Uterus (tissue), 4 donors: Measurements from ENCODE around the gene QSOX1. TPM values are rescaled to one million over a fixed set of nuclear protein-coding genes. Genes with fewer than 3 reads are reported as not detected.

ENCODE experiments used
- DNase-seq, 2 donors: peaks; one replicate each; pipeline ENCODE4 v3.0.0-alpha.2; 2019 to 2020
- H3K27ac ChIP-seq, 2 donors: fragments of 200-600 bp; sonication (generic); 1 replicate in 1 of 2; 2 replicates in 1 of 2; pipeline ENCODE4 v1.5.1; 2016 to 2018
- H3K27me3 ChIP-seq, 2 donors: fragments of 200-600 bp; sonication (generic); one replicate each; pipeline ENCODE4 v1.5.1; 2018 to 2019; ENCODE audit warnings: control low read depth in 1 of 2
- H3K36me3 ChIP-seq, 2 donors: fragments of 200-600 bp; sonication (generic); one replicate each; pipeline ENCODE4 v1.5.1; 2019; ENCODE audit warnings: control low read depth in 1 of 2
- H3K4me1 ChIP-seq, 2 donors: fragments of 200-600 bp; sonication (generic); one replicate each; pipeline ENCODE4 v1.5.1; 2018 to 2019; ENCODE audit warnings: control low read depth in 1 of 2
- H3K4me3 ChIP-seq, 2 donors: fragments of 200-600 bp; sonication (generic); 1 replicate in 1 of 2; 2 replicates in 1 of 2; pipeline ENCODE4 v1.5.1; 2018 to 2019; ENCODE audit warnings: mild to moderate bottlenecking in 1 of 2
- H3K9me3 ChIP-seq, 2 donors: fragments of 200-600 bp; sonication (generic); one replicate each; pipeline ENCODE4 v1.5.1; 2019; ENCODE audit warnings: control low read depth in 1 of 2
- POLR2A ChIP-seq, 2 donors: fragments of 450-650 bp; IDR thresholded peaks; one replicate each; pipeline ENCODE4 v1.6.1; 2016; ENCODE audit warnings: antibody characterized with exemption in 2 of 2, mild to moderate bottlenecking in 1 of 2, moderate library complexity in 1 of 2
- intact Hi-C: fragments of 100-400 bp; cut with DNase I; formaldehyde crosslinking; loops from one replicate; pipeline ENCODE4 v1.15.1; 2023; ENCODE audit warnings: low total_unique reads
- total RNA-seq, 4 donors: library from RNA; depleted of rRNA in 3 of 4; stranded (reverse); fragments of >200 nt in 3 of 4; gene quantifications; one replicate each; pipeline versions ENCODE4 v1.1.0 to v1.2.4, GENCODE V29; 2014 to 2023
- TF ChIP-seq, protein P1 (sequence below), 4 experiments: fragments of 200-600 bp in 2 of 4; fragments of 450-650 bp in 2 of 4; sonication (generic) in 2 of 4; IDR thresholded peaks; one replicate each; pipeline ENCODE4 v1.5.1; 2016 to 2019; ENCODE audit warnings: antibody characterized with exemption in 4 of 4, mild to moderate bottlenecking in 2 of 4, moderate library complexity in 1 of 4
- donor health status: DM: yes; HTN: yes; CAD: no.

QSOX1 gene
- total RNA-seq, 4 donors from 2014 or later, result 18.2 to 96.8 (median 57.7) TPM

DNA sequence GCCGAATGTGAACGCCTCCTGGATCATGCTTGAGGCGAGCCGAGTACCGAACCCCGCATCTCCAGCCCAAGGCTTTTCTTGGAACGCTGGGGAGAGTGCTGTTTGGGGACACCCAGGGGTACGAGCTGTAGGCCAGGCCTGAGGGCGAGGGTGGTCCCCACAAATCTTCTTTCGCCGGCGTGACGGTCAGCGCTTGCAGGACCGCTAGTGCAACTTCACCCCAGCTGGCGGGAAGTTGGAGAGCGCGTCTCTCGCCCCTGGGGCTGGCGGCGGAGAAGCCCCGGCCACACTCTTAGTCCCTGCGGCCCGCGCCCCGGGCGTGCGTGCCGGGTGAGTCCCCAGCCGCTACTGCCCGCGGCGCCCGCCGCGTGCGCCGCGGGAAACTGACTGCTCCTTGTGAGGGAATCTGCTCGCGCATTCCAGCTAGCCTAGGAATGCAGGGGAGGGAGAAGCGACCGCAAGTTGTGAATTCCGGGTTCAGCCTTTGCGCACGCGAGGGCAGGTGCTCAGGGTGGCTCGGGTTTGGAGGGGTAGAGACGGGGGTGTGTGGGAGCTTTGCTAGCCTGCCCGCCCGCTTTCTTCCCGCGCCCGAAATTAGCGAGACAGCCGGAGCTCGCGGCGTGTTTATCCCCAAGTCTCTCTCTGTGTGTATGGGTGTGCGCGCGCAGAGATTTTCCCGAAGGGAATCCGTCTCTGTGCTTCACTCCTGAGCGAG lies 76.3 kb downstream of the QSOX1 start:
- no peaks in the 10 kb centered on the region for H3K36me3 ChIP-seq
- H3K4me3 ChIP-seq, result peak overlapping the region; percentile 7 to 44
- H3K4me1 ChIP-seq, result peaks cover 0 to 31% of the 10 kb centered on the region in 2 donors
- intact Hi-C loops, result no loop called here
- H3K27ac ChIP-seq, result no peak overlapping the region
- TF ChIP-seq, protein P1, sequence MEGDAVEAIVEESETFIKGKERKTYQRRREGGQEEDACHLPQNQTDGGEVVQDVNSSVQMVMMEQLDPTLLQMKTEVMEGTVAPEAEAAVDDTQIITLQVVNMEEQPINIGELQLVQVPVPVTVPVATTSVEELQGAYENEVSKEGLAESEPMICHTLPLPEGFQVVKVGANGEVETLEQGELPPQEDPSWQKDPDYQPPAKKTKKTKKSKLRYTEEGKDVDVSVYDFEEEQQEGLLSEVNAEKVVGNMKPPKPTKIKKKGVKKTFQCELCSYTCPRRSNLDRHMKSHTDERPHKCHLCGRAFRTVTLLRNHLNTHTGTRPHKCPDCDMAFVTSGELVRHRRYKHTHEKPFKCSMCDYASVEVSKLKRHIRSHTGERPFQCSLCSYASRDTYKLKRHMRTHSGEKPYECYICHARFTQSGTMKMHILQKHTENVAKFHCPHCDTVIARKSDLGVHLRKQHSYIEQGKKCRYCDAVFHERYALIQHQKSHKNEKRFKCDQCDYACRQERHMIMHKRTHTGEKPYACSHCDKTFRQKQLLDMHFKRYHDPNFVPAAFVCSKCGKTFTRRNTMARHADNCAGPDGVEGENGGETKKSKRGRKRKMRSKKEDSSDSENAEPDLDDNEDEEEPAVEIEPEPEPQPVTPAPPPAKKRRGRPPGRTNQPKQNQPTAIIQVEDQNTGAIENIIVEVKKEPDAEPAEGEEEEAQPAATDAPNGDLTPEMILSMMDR (IDR thresholded peaks at IDR 0.05), result no peak
- TF ChIP-seq POLR2A (IDR thresholded peaks at IDR 0.05), result no peak
- no peaks in the 10 kb centered on the region for H3K9me3 ChIP-seq
- H3K27me3 ChIP-seq, result peaks cover 48 to 75% of the 10 kb centered on the region in 2 donors
- no peak for DNase-seq

DNA sequence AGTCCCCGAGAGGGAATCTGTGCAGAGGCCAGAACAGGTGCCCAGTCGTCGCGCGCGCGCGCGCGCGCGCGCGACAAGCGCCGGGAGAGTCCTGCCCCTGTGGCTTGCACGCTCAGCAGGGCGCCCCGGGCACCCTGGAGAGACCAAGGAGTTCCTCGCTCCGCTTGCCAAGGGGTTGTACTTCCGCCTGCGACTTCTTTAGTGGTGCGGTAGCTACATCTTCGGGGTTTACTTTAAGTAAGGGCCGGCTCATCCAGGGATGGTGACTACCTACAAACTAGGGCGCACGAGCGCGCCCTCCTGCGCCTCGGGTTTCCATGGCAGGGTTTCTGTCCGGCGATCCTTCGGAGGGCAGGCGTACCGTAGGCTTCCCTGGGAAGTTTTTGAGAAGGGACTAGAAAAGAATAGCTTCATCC lies 76.8 kb downstream of the QSOX1 start:
- H3K27ac ChIP-seq, result no peak overlapping the region
- H3K36me3 ChIP-seq, result no peaks in the 10 kb centered on the region
- H3K4me1 ChIP-seq, result peaks cover 0 to 31% of the 10 kb centered on the region in 2 donors
- peaks cover 53 to 81% of the 10 kb centered on the region in 2 donors for H3K27me3 ChIP-seq
- no peak for TF ChIP-seq POLR2A (IDR thresholded peaks at IDR 0.05)
- TF ChIP-seq, protein P1 (IDR thresholded peaks at IDR 0.05), result no peak
- peak overlapping the region; percentile 7 to 44 for H3K4me3 ChIP-seq
- intact Hi-C loops, result no loop called here
- H3K9me3 ChIP-seq, result no peaks in the 10 kb centered on the region
- no peak for DNase-seq

DNA sequence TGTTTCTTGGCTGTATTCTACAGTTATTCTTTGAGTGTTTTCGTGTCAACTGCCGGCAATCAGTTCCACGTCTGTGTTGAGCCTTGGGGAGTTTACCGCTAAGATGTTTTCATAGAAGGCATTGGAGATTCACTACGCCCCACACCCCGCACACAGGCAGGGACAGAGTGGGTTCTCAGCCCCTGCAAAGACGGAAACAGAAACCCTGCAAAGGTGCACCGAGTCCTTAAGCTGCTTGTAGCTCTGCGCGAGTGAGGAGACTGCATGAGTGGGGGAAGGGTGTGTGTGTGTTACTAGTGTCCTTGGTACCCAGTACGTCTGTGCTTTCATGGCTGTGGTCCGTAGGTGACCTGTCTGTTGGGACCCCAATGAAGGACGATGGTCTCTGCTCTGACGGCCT lies 77.3 kb downstream of the QSOX1 start:
- H3K4me3 ChIP-seq, result no peak overlapping the region
- H3K4me1 ChIP-seq, result peaks cover 0 to 31% of the 10 kb centered on the region in 2 donors
- peaks cover 58 to 82% of the 10 kb centered on the region in 2 donors for H3K27me3 ChIP-seq
- intact Hi-C loops, result no loop called here
- H3K36me3 ChIP-seq, result no peaks in the 10 kb centered on the region
- DNase-seq, result no peak
- TF ChIP-seq, protein P1 (IDR thresholded peaks at IDR 0.05), result no peak
- no peak for TF ChIP-seq POLR2A (IDR thresholded peaks at IDR 0.05)
- no peak overlapping the region for H3K27ac ChIP-seq
- H3K9me3 ChIP-seq, result no peaks in the 10 kb centered on the region

DNA sequence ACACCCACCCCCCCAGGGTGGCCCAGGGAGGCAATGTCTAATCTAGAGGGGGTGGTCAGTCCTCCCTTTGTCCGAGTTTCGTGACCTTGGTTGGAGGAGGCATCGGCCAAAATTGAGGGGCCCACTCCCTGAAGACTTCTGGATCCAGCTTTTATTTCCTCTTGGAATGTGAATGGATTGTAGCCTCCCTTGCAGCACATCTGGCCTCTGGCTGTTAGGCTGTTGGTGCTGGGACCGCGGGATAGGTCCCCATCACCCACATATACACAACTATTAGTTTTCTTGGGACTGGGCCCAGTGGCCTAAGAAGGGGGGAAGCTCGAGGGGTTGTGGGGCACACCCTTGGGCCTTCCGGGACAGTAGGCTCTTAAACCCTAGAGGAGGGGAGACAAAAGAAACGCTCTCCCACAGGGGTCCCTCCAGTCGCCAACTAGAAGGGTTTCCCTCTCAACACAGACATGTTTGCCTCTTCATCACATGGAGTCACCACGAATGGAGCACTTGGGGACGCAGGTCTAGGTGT lies 77.9 kb downstream of the QSOX1 start:
- no peak for DNase-seq
- Histone ChIP-seq H3K4me1 (peaks cover 0 to 31% of the 10 kb centered on the region in 2 donors), H3K4me3 (no peak overlapping the region)

More for the DNA sequence above, 77.9 kb downstream of the QSOX1 start:
- H3K36me3 ChIP-seq, result no peaks in the 10 kb centered on the region
- intact Hi-C loops, result no loop called here
- no peak overlapping the region for H3K27ac ChIP-seq
- peaks cover 61 to 82% of the 10 kb centered on the region in 2 donors for H3K27me3 ChIP-seq
- TF ChIP-seq, protein P1 (IDR thresholded peaks at IDR 0.05), result no peak
- no peak for TF ChIP-seq POLR2A (IDR thresholded peaks at IDR 0.05)
- no peaks in the 10 kb centered on the region for H3K9me3 ChIP-seq
